Stimulated activated CD8-positive, alpha-beta memory T cell treated with anti-CD3 and anti-CD28 coated beads, Interleukin-15, amount 100 ng/mL, for 24 hours (primary cell): ENCODE data around the gene ULBP2.
A peak's percentile ranks its signal among the peaks of the same experiment; 100 is the strongest.
"Not testable (repeated sequence)": the region's sequence is repeated elsewhere in the genome, so short reads cannot be mapped to it uniquely, and the experiment has no call there.

Experiments
- DNase-seq: peaks from one replicate; pipeline ENCODE4 v3.0.0-alpha.2; 2020; ENCODE audit warnings: low read depth

Gene ULBP2

GRCh38 chr6:149909701-149910470, 31.9 kb upstream of the ULBP2 start:
- no peak for DNase-seq

GRCh38 chr6:149910721-149911151, 31.1 kb upstream of the ULBP2 start:
- no peak for DNase-seq

- not testable (repeated sequence) for DNase-seq
Measured at GRCh38 chr6:149912680-149913079, 29.1 kb upstream of the ULBP2 start.

DNA sequence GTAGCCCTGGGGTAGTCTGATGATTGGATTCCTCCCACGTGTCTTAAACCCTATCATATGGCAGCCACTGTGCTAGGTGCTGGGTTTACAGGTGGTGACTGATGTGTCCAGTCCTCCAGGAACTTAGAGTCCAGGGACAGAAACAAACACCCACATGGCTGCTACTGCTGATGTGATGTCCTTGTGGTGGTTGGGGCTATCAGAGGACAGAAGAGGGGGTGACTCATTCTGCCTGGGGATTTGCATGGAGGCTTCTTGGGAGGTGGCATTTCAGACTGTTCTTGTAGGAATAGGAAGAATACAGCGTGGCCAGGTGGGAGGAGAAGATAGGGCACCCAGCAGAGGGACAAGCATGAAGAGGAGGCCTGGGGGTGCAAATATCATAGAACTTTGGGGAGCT, 28.7 kb upstream of the ULBP2 start:
- DNase-seq, result no peak

GRCh38 chr6:149913540-149914240, 28.1 kb upstream of the ULBP2 start:
- no peak for DNase-seq

GRCh38 chr6:149915970-149916865, 25.6 kb upstream of the ULBP2 start:
- DNase-seq, result no peak

- no peak for DNase-seq
Measured at GRCh38 chr6:149917679-149918078, 24.1 kb upstream of the ULBP2 start.

- no peak for DNase-seq
Measured at GRCh38 chr6:149918151-149918905, 23.5 kb upstream of the ULBP2 start.

GRCh38 chr6:149919126-149919833, 22.5 kb upstream of the ULBP2 start:
- DNase-seq, result not testable (repeated sequence)

DNA sequence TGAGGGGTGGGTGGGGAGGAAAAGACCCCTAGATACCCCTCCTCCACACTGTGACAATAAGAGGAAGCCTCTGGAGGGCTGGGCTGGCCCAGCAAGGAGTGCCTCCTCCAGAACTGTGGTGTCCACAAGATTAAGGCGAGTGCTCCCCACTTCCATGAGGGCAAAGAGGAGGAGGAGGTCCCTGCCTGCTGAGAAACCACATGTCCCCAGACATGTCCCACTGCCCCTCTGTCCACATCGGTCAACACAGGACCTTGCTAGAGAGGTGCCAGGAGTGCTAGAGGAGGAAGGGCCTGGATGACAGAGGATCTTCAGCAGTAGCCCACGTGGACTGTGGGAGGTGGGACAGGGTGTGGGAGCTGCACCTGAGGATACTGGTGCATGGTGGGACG, 22.0 kb upstream of the ULBP2 start:
- DNase-seq, result no peak

- no peak for DNase-seq
Measured at GRCh38 chr6:149921361-149921760, 20.5 kb upstream of the ULBP2 start.

DNA sequence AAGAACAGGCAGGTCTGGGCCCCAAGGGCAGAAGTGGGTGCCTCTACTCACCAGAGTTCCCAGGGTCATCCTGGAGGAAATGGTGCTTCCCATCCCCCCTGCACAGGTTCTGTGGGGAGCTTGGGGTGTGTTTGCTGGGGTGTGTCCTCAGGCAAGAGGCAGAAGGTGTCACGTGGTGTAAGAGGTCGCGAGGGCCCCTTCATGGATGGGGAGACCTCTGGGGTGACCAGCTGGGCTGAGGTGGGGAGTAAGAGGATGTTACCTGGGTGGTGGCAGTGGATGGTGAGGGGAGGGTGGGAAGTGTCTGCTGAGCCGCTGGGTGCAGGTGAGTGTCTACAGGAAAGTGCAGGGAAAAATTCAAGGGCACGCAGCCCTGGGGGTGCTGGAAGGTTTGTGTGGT, 19.7 kb upstream of the ULBP2 start:
- DNase-seq, result not testable (repeated sequence)

- peak; percentile 42 for DNase-seq
Measured at GRCh38 chr6:149922642-149923326, 19.0 kb upstream of the ULBP2 start, which contains the start of gene RAET1G. RAET1G (minus strand) TSS chr6:149923121; CDS start chr6:149923010, 111 bp downstream.

GRCh38 chr6:149923327-149923986, 18.4 kb upstream of the ULBP2 start:
- no peak for DNase-seq

- no peak for DNase-seq
Measured at GRCh38 chr6:149924206-149924932, 17.4 kb upstream of the ULBP2 start.

DNA sequence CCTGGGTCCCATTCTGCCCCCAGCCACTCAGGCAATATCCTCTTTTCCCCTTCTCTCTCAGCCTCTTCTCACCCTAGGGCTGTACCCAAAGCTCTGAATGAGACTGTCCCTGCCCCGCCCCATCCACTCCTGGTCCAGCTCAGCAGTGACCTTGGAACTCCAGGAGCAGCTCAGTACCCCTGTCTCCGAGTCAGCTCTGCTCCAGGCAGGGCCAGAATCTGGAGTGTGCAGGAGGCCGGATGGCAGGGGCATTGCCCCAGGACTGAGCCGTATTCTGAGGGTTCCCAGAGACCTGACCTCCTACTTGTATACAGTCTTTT, 16.9 kb upstream of the ULBP2 start:
- no peak for DNase-seq

GRCh38 chr6:149925253-149925973, 16.4 kb upstream of the ULBP2 start:
- no peak for DNase-seq

GRCh38 chr6:149925974-149926777, 15.6 kb upstream of the ULBP2 start:
- peak; percentile 32 for DNase-seq
